Epithelial cell of alveolus of lung (primary cell): ENCODE measurements around the gene CLEC4A. TPM values are rescaled to one million over a fixed set of nuclear protein-coding genes. Genes with fewer than 3 reads are reported as not detected.

ENCODE experiments used
- total RNA-seq: library from RNA; depleted of rRNA; stranded (reverse); fragments of >200 nt; gene quantifications from 2 replicates; pipeline ENCODE4 v1.2.1, GENCODE V29; 2015

The CLEC4A gene
- total RNA-seq = 0.72 TPM in 1 of 2 replicates, not detected in the other

GRCh38 chr12:8123124-8123912 is at the start of gene CLEC4A:
Gene CLEC4A, plus strand, starts transcription at chr12:8123617. Its CDS starts 262 bp downstream, at chr12:8123879.

GRCh38 chr12:8156845-8157244 is 33.4 kb downstream of the CLEC4A start, which contains the start of gene ZNF705A:
Gene ZNF705A, plus strand, starts transcription at chr12:8157015. Its CDS starts 15,611 bp downstream, at chr12:8172626.

Other genes starting within 250 kb of the CLEC4A start
- gene SLC2A3, start 187.4 kb upstream of the CLEC4A start, total RNA-seq = 46.7 and 123 TPM in 2 replicates
- 10.1 and 14.5 TPM in 2 replicates for gene FOXJ2, start 90.9 kb upstream of the CLEC4A start, total RNA-seq
- 1.9 TPM in 1 of 2 replicates, not detected in the other for gene C3AR1, start 57.3 kb upstream of the CLEC4A start, total RNA-seq
- 34.6 and 38.2 TPM in 2 replicates for gene NECAP1, start 41.3 kb upstream of the CLEC4A start, total RNA-seq
- gene ZNF705A, start 33.4 kb downstream of the CLEC4A start, total RNA-seq = not detected in 2 replicates
- 0.13 and 0.80 TPM in 2 replicates for gene FAM90A1, start 104.0 kb downstream of the CLEC4A start, total RNA-seq